WERI-Rb-1 (cell line): Measurements from ENCODE around the gene TBC1D16.

Experiments
- DNase-seq: peaks from one replicate; pipeline ENCODE4 v3.0.0-alpha.2; 2020
- H3K27ac ChIP-seq: fragments of 250-450 bp; sonication (Bioruptor Pico); 2 replicates; pipeline ENCODE4 v1.5.1; 2020; ENCODE audit warnings: mild to moderate bottlenecking, moderate library complexity
- H3K27me3 ChIP-seq: fragments of 250-450 bp; sonication (Bioruptor Pico); 2 replicates; pipeline ENCODE4 v1.5.1; 2021; ENCODE audit warnings: mild to moderate bottlenecking, low read depth, moderate library complexity; ENCODE audit not compliant: insufficient read depth, severe bottlenecking
- H3K36me3 ChIP-seq: fragments of 250-450 bp; sonication (Bioruptor Pico); 2 replicates; pipeline ENCODE4 v1.5.1; 2020; ENCODE audit warnings: mild to moderate bottlenecking, moderate library complexity
- H3K4me3 ChIP-seq: 2 replicates; pipeline ENCODE4 v1.5.1; 2011; ENCODE audit warnings: low read depth, mild to moderate bottlenecking, control low read depth, low read length
- H3K9me3 ChIP-seq: fragments of 250-450 bp; sonication (Bioruptor Pico); 2 replicates; pipeline ENCODE4 v1.5.1; 2021; ENCODE audit warnings: mild to moderate bottlenecking, moderate library complexity; ENCODE audit not compliant: severe bottlenecking
- CTCF ChIP-seq: IDR thresholded peaks from 2 replicates; pipeline ENCODE4 v1.5.1; 2011; ENCODE audit warnings: low read depth, mild to moderate bottlenecking, control low read depth, inconsistent platforms, low read length

TBC1D16 gene

GRCh38 chr17:79927688-79928501 lies 107.8 kb downstream of the TBC1D16 start:
- no peaks in the 10 kb centered on the region for H3K36me3 ChIP-seq
- H3K9me3 ChIP-seq, result no peaks in the 10 kb centered on the region
- no peaks in the 10 kb centered on the region for H3K27me3 ChIP-seq
- no peak overlapping the region for H3K4me3 ChIP-seq
- no peak for DNase-seq
- H3K27ac ChIP-seq, result no peak overlapping the region
- TF ChIP-seq CTCF, result no peak

GRCh38 chr17:79927136-79927661 lies 108.5 kb downstream of the TBC1D16 start:
- DNase-seq, result no peak
- no peaks in the 10 kb centered on the region for H3K36me3 ChIP-seq
- no peak for TF ChIP-seq CTCF
- no peaks in the 10 kb centered on the region for H3K9me3 ChIP-seq
- H3K27ac ChIP-seq, result no peak overlapping the region
- H3K27me3 ChIP-seq, result no peaks in the 10 kb centered on the region
- no peak overlapping the region for H3K4me3 ChIP-seq

- Histone ChIP-seq H3K9me3 (no peaks in the 10 kb centered on the region), H3K27ac (no peak overlapping the region), H3K36me3 (no peaks in the 10 kb centered on the region), H3K4me3 (no peak overlapping the region), H3K27me3 (no peaks in the 10 kb centered on the region)
- no peak for TF ChIP-seq CTCF
- DNase-seq, result no peak
Measured at GRCh38 chr17:79926605-79927135, 109.0 kb downstream of the TBC1D16 start.

GRCh38 chr17:79926142-79926604 lies 109.5 kb downstream of the TBC1D16 start:
- Histone ChIP-seq H3K36me3 (no peaks in the 10 kb centered on the region), H3K4me3 (no peak overlapping the region), H3K27me3 (no peaks in the 10 kb centered on the region), H3K27ac (no peak overlapping the region), H3K9me3 (no peaks in the 10 kb centered on the region)
- TF ChIP-seq CTCF, result no peak
- no peak for DNase-seq

- Histone ChIP-seq H3K36me3 (no peaks in the 10 kb centered on the region), H3K27ac (no peak overlapping the region), H3K27me3 (no peaks in the 10 kb centered on the region), H3K4me3 (no peak overlapping the region), H3K9me3 (no peaks in the 10 kb centered on the region)
- no peak for TF ChIP-seq CTCF
- no peak for DNase-seq
Measured at GRCh38 chr17:79925242-79925957, 110.3 kb downstream of the TBC1D16 start.
